PC-9 (cell line): ENCODE measurements around the gene RTN4RL1. TPM values are rescaled to one million over a fixed set of nuclear protein-coding genes. Genes with fewer than 3 reads are reported as not detected.
"Not testable (repeated sequence)": the region's sequence is repeated elsewhere in the genome, so short reads cannot be mapped to it uniquely, and the experiment has no call there.

Source experiments
- BruUV-seq: library from RNA; stranded (reverse); fragments of 400-500 nt; replicated peaks from 2 replicates; lab custom pipeline; 2021; lab: Mats Ljungman, UMichigan
- CTCF ChIA-PET: fragments of 300-600 bp; sonication (Branson Sonifier 250); formaldehyde crosslinking; loops from one replicate; lab custom pipeline; 2022; ENCODE audit warnings: antibody characterized with exemption; lab: Charles Lee
- POLR2A ChIA-PET: fragments of 300-600 bp; sonication (Branson Sonifier 250); formaldehyde crosslinking; loops from one replicate; lab custom pipeline; 2022; ENCODE audit warnings: antibody characterized with exemption; ENCODE audit not compliant: unreplicated experiment; lab: Charles Lee
- DNase-seq, 2 experiments: peaks; one replicate each; pipeline versions ENCODE4 v3.0.0 to v3.0.0-alpha.2; 2015 to 2022; ENCODE audit warnings: mixed read lengths in 1 of 2
- H2AFZ ChIP-seq: fragments of 200-600 bp; sonication (generic); 2 replicates; pipeline ENCODE4 v1.8.1; 2017; ENCODE audit warnings: antibody characterized with exemption
- H3F3A ChIP-seq: fragments of 200-600 bp; sonication (generic); 2 replicates; pipeline ENCODE4 v1.8.1; 2017; ENCODE audit warnings: antibody characterized with exemption, mild to moderate bottlenecking, low read depth; ENCODE audit not compliant: insufficient read depth
- H3K27ac ChIP-seq: fragments of 200-600 bp; sonication (generic); 2 replicates; pipeline ENCODE4 v1.6.1; 2016; ENCODE audit warnings: mixed run types
- H3K27me3 ChIP-seq: fragments of 200-600 bp; sonication (generic); 2 replicates; pipeline ENCODE4 v1.6.1; 2016; ENCODE audit warnings: low read depth, mixed run types; ENCODE audit not compliant: insufficient read depth
- H3K36me3 ChIP-seq: fragments of 200-600 bp; sonication (generic); 2 replicates; pipeline ENCODE4 v1.6.1; 2016; ENCODE audit warnings: low read depth, mixed run types
- H3K4me1 ChIP-seq: fragments of 200-600 bp; sonication (generic); replicated peaks from 2 replicates; pipeline ENCODE4 v1.6.1; 2016; ENCODE audit warnings: mixed run types; ENCODE audit not compliant: insufficient read depth
- H3K4me2 ChIP-seq: fragments of 200-600 bp; sonication (generic); 2 replicates; pipeline ENCODE4 v1.6.1; 2017; ENCODE audit warnings: mixed run types
- H3K4me3 ChIP-seq: fragments of 200-600 bp; sonication (generic); 2 replicates; pipeline ENCODE4 v1.6.1; 2016; ENCODE audit warnings: mixed run types
- H3K79me2 ChIP-seq: fragments of 200-600 bp; sonication (generic); 2 replicates; pipeline ENCODE4 v1.6.1; 2017; ENCODE audit warnings: low read depth, mixed run types
- H3K9me2 ChIP-seq: fragments of 200-600 bp; sonication (generic); 2 replicates; pipeline ENCODE4 v1.8.1; 2017; ENCODE audit warnings: mild to moderate bottlenecking; ENCODE audit not compliant: insufficient read depth
- H3K9me3 ChIP-seq: fragments of 200-600 bp; sonication (generic); 2 replicates; pipeline ENCODE4 v1.8.1; 2016; ENCODE audit warnings: low read depth; ENCODE audit not compliant: insufficient read depth
- H4K20me1 ChIP-seq: fragments of 200-600 bp; sonication (generic); 2 replicates; pipeline ENCODE4 v1.8.1; 2017; ENCODE audit not compliant: insufficient read depth
- CTCF ChIP-seq: fragments of 200-600 bp; sonication (generic); conservative IDR thresholded peaks from 2 replicates; pipeline ENCODE4 v1.6.1; 2017; ENCODE audit warnings: mixed run types, antibody characterized with exemption, mild to moderate bottlenecking, moderate library complexity
- EZH2 ChIP-seq: fragments of 200-600 bp; sonication (generic); IDR thresholded peaks from 2 replicates; pipeline ENCODE4 v1.8.0; 2017; ENCODE audit warnings: antibody characterized with exemption, low read depth
- intact Hi-C: fragments of 100-400 bp; cut with micrococcal nuclease; formaldehyde crosslinking; loops from one replicate; pipeline ENCODE4 v1.10.0; 2022; ENCODE audit not compliant: unreplicated experiment
- total RNA-seq: library from RNA; stranded (reverse); gene quantifications from 2 replicates; pipeline ENCODE4 v1.2.3, GENCODE V29; 2021

RTN4RL1 gene
- total RNA-seq, 1 experiment from 2014 or later, result 0.13 TPM

- H3K4me3 ChIP-seq, result no peak overlapping the region
- DNase-seq, result no peak
- H3K27ac ChIP-seq, result no peak overlapping the region
- H3F3A ChIP-seq, result peaks cover 32% of the 10 kb centered on the region
- CTCF ChIA-PET, result no interaction called here
- H3K4me1 ChIP-seq, result peaks cover 43% of the 10 kb centered on the region
- H2AFZ ChIP-seq, result no peak overlapping the region
- intact Hi-C loops, result loop anchor here (10.0 kb wide), 1 partner anchor 301 kb away; the partner anchor contains the start of gene TLCD2
- H4K20me1 ChIP-seq, result no peaks in the 10 kb centered on the region
- no peaks in the 10 kb centered on the region for H3K9me3 ChIP-seq
- BruUV-seq, result no TSS peak
- H3K4me2 ChIP-seq, result no peak overlapping the region
- TF ChIP-seq EZH2 (no peak), CTCF (no peak)
- no peaks in the 10 kb centered on the region for H3K36me3 ChIP-seq
- peaks cover 15% of the 10 kb centered on the region for H3K27me3 ChIP-seq
- H3K9me2 ChIP-seq, result no peaks in the 10 kb centered on the region
- POLR2A ChIA-PET, result no interaction called here
- no peaks in the 10 kb centered on the region for H3K79me2 ChIP-seq
Observed at GRCh38 chr17:2015314-2015713, 9.8 kb downstream of the RTN4RL1 start.

DNA sequence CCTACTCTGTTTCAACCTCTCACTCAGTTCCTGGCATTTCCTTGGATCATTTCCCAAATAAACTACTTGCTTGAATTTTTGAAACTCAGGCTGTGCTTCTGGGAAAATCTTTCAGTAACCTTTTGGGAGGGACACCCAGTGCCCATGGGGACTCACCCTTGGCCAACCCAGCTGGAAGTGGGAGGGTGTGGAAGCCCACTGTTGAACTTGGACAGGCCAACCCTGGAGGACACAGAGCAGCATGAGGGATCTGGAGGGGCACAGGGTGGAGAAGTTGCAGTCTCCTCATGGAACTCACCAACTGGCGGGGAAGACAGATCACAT is 11.2 kb downstream of the RTN4RL1 start:
- no peaks in the 10 kb centered on the region for H3K36me3 ChIP-seq
- H3K4me2 ChIP-seq, result peak overlapping the region; percentile 59
- ChIA-PET CTCF (interaction anchor here (0.9 kb wide), 1 partner anchor 11 kb away, joined by 3 read pairs; the partner anchor contains the start of gene RTN4RL1), POLR2A (no interaction called here)
- no peak for DNase-seq
- H2AFZ ChIP-seq, result no peak overlapping the region
- H3K9me2 ChIP-seq, result no peaks in the 10 kb centered on the region
- H3K27ac ChIP-seq, result no peak overlapping the region
- no peak overlapping the region for H3K4me3 ChIP-seq
- no peak for TF ChIP-seq CTCF
- no peak for TF ChIP-seq EZH2
- peaks cover 4% of the 10 kb centered on the region; the same call in 1 of the 2 replicates for H3K27me3 ChIP-seq
- no peaks in the 10 kb centered on the region for H3K79me2 ChIP-seq
- peaks cover 46% of the 10 kb centered on the region for H3K4me1 ChIP-seq
- intact Hi-C loops, result loop anchor here (10.0 kb wide), 1 partner anchor 299 kb away; the partner anchor contains the start of gene TLCD2
- no peaks in the 10 kb centered on the region for H3K9me3 ChIP-seq
- peaks cover 33% of the 10 kb centered on the region for H3F3A ChIP-seq
- no peaks in the 10 kb centered on the region for H4K20me1 ChIP-seq
- no TSS peak for BruUV-seq

- BruUV-seq, H4K20me1 ChIP-seq: not testable (repeated sequence)
Observed at GRCh38 chr17:2013220-2013993, 11.7 kb downstream of the RTN4RL1 start.

More at GRCh38 chr17:2013220-2013993, 11.7 kb downstream of the RTN4RL1 start:
- not testable (repeated sequence) for H2AFZ ChIP-seq, H3K9me3 ChIP-seq, H3K27me3 ChIP-seq, H3K36me3 ChIP-seq, H3K9me2 ChIP-seq, H3K79me2 ChIP-seq, H3K4me3 ChIP-seq
- Histone ChIP-seq H3K4me2 (peak overlapping the region; percentile 73), H3K27ac (peak overlapping the region; percentile 85), H3K4me1 (peaks cover 52% of the 10 kb centered on the region), H3F3A (peaks cover 39% of the 10 kb centered on the region)
- intact Hi-C loops, result loop anchor here (10.0 kb wide), 1 partner anchor 299 kb away; the partner anchor contains the start of gene TLCD2
- ChIA-PET CTCF (interaction anchor here (0.9 kb wide), 1 partner anchor 11 kb away, joined by 3 read pairs; the partner anchor contains the start of gene RTN4RL1), POLR2A (interaction anchor here (0.7 kb wide), 1 partner anchor 91 kb away, joined by 8 read pairs; no protein-coding TSS in a partner anchor)
- peak; percentile 53 to 71 for DNase-seq
